Measurements from ENCODE around the gene NACAD.

DNA sequence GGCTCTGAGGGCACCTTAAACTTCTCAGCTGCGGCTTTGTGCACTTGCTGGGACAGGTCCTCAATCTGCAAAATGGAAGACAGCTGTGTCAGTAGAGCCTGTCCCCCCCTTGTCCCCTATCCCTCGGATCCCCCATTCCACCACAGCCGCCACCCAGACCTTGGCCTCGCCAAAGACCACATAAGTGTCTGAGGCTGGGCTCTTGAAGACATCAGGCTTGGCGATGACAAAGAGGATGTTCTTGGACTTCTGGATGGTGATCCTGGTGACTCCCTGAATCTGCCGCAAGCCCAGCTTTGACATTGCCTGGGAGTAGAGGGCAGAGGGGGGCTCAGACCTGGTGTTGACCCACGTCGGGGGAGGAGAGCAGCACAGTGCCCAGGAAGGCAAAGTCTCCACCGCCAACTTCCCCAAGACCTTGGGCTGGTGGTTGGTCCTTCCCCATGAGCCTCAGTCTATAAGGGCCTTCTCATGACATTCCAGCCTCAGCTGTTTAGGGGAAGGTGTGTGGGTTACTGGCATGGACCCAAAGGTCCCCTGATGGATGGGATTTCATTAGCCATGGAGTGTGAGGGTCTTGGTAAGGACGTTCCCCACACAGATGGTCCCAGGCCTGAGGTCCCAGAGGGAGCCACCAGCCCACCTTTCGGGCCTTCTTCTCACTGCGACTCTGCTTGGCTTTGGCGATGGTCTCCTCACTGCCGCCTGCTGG lies 7.7 kb downstream of the NACAD start:
- TF ChIP-seq, protein P1, sequence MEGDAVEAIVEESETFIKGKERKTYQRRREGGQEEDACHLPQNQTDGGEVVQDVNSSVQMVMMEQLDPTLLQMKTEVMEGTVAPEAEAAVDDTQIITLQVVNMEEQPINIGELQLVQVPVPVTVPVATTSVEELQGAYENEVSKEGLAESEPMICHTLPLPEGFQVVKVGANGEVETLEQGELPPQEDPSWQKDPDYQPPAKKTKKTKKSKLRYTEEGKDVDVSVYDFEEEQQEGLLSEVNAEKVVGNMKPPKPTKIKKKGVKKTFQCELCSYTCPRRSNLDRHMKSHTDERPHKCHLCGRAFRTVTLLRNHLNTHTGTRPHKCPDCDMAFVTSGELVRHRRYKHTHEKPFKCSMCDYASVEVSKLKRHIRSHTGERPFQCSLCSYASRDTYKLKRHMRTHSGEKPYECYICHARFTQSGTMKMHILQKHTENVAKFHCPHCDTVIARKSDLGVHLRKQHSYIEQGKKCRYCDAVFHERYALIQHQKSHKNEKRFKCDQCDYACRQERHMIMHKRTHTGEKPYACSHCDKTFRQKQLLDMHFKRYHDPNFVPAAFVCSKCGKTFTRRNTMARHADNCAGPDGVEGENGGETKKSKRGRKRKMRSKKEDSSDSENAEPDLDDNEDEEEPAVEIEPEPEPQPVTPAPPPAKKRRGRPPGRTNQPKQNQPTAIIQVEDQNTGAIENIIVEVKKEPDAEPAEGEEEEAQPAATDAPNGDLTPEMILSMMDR (IDR thresholded peaks at IDR 0.05; ENCODE audit: poor library complexity), result no peak
- no peak for TF ChIP-seq EZH2phosphoT487 (IDR thresholded peaks at IDR 0.05; ENCODE audit: low read depth, severe bottlenecking, unreplicated experiment)
